GM18517 (cell line): ENCODE results near the gene GOLPH3L.
"Not testable (repeated sequence)": the region's sequence is repeated elsewhere in the genome, so short reads cannot be mapped to it uniquely, and the experiment has no call there.

ENCODE experiments used
- ATAC-seq: cut with Tn5 transposase; IDR thresholded peaks from one replicate; pipeline ENCODE4 v1.9.1; 2021; ENCODE audit warnings: mild to moderate bottlenecking, moderate library complexity; ENCODE audit not compliant: unreplicated experiment

Gene GOLPH3L

DNA sequence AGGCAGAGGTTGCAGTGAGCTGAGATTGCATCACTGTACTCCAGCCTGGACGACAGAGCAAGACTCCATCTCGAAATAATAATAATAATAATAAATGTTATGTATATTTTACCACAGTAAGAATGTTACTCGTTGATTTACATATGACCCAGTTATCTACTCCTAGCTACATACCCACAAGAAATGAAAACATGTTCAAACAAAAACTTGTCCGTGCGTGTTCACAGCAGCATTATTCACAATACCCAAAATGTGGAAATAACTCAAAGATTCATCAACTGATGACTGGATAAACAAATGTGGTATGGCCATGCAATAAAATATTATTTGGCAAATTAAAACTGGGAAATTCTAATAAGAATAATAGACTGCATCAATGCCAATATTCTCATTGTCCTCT, 35.8 kb downstream of the GOLPH3L start:
- no peak for ATAC-seq

DNA sequence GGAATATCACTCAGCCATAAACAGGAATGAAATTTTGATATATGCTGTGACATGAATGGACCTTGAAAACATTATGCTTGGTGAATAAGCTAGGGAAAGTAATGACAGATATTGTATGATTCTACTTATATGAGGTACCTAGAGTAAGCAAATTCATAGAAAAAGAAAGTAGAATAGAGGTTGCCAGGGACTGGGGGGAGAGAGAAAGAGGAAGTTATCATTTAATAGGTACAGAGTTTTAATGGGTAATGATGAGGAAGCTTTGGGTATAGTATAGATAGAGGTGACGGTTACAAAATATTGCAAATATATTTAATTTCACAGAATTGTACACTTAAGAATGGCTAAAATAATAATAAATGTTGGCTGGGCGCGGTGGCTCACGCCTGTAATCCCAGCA, 36.4 kb downstream of the GOLPH3L start:
- ATAC-seq, result no peak

DNA sequence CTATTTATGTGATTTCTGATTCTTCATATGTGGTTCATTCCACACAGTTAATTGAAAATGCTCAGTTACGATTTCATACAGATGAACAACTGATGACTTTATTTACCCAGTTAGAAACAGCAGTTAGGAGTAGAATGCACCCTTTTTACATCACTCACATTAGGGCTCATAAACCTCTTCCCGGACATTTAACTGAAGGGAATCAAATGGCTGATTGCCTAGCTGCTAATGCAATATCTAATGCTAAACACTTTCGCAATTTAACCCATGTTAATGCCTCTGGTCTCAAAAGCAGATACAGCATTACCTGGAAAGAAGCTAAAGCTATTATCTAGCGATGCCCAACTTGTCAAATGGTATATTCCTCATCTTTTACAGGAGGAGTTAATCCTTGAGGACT, 39.9 kb downstream of the GOLPH3L start:
- not testable (repeated sequence) for ATAC-seq

DNA sequence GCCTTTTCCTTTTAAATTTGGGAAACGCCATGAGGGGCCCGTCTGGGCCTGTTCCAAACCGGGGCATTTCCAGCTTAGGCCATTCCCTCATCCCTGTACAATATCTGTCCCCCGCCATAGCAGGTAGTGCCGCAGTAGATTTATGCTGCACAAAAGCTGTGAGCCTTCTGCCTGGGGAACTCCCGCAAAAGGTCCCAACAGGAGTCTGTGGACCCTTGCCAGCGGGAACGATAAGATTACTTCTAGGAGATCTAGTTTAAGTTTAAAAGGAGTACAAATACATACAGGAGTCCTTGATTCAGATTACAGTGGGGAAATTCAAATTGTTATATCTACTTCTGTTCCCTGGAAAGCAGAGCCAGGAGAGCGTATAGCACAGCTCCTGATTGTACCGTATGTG, 42.3 kb downstream of the GOLPH3L start:
- not testable (repeated sequence) for ATAC-seq

DNA sequence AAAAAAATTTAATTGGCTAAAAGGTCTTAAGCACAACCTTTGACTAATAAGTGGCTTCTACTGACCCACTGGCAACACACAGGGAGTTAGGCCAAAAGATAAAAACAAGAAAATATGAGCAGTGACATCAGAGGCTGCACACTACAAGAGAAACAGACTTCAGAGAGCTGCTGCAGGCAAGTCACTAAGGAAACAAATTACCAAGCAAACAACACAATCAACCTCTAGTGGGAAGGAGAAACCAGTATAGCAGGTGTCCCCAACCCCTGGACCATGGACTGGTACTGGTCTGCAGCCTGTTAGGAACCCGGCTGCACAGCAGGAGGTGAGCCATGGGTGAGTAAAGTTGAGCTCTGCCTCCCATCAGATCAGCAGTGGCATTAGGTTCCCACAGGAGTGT, 46.8 kb downstream of the GOLPH3L start:
- no peak for ATAC-seq

DNA sequence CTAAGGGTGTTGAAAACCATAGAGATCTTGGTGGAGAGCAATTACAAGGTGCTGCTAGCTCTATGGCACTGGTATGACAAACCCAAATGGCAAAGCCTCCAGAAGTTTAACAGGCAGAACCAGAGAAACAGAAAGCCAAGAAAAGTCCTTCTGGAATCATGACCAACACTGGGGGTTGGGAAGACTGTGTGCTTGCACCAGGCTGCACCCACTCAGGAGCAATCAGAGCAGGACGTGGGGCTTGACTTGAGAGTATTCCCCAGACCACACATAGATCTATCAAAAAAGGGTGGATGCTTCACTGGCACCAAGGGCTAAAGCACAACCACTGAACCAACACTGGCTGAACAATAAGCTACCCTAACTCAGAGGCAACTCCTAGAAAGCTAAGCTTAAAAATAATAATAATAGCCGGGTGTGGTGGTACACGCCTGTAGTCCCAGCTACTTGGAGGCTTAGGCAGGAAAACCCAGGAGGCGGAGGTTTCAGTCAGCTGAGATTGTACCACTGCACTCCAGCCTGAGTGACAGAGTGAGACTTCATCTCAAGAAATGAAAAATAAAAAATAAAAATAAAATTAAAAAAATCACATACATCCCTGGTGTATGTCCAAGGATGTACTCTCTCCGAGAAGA, 47.4 kb downstream of the GOLPH3L start:
- ATAC-seq, result no peak

DNA sequence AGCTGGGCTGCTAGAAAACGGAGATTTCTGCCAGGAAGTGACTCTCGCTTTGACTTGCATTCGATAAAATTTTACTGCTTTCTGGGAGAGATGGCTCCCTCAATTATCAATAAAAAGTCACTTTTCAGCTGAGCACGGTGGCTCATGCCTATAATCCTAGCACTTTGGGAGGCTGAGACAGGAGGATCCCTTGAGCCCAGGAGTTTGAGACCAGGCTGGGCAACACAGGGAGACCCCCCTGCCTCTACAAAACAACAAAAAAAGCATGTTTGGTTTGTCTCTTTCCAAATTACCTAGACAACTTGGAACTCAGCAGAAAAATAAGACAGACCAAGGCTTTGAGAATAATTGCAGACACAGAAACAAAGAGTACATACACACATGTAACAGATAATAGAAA, 54.7 kb downstream of the GOLPH3L start:
- ATAC-seq, result no peak

DNA sequence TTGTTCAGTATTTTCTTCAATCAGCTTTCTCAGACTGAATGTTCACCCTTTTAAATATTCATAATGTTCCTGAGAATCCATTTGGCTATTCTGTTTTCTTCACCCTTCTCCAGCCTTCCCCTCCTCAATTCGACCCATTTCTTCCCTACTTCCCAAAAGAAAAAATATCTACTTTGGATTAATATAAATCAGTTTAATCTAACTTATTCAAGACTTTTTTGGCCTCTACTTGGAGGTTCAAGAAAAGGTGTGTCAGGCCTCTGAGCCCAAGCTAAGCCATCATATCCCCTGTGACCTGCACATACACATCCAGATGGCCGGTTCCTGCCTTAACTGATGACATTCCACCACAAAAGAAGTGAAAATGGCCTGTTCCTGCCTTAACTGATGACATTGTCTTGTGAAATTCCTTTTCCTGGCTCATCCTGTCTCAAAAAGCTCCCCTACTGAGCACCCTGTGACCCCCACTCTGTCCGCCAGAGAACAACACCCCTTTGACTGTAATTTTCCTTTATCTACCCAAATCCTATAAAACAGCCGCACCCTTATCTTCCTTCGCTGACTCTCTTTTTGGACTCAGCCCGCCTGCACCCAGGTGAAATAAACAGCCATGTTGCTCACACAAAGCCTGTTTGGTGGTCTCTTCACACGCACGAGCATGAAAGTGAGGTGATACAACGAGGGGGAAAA, 55.7 kb downstream of the GOLPH3L start:
- ATAC-seq, result not testable (repeated sequence)

DNA sequence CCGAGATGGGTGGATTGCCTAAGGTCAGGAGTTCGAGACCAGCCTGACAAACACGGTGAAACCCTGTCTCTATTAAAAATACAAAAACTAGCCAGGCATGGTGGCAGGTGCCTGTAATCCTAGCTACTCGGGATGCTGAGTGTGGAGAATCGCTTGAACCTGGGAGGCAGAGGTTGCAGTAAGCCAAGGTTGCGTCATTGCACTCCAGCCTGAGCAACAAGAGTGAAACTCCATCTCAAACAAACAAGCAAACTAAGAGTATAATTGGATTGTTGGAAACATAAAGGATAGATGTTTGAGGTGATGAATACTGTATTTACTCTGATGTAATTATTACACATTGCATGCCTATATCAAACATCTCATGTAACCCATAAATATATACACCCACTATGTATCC, 58.5 kb downstream of the GOLPH3L start:
- not testable (repeated sequence) for ATAC-seq

DNA sequence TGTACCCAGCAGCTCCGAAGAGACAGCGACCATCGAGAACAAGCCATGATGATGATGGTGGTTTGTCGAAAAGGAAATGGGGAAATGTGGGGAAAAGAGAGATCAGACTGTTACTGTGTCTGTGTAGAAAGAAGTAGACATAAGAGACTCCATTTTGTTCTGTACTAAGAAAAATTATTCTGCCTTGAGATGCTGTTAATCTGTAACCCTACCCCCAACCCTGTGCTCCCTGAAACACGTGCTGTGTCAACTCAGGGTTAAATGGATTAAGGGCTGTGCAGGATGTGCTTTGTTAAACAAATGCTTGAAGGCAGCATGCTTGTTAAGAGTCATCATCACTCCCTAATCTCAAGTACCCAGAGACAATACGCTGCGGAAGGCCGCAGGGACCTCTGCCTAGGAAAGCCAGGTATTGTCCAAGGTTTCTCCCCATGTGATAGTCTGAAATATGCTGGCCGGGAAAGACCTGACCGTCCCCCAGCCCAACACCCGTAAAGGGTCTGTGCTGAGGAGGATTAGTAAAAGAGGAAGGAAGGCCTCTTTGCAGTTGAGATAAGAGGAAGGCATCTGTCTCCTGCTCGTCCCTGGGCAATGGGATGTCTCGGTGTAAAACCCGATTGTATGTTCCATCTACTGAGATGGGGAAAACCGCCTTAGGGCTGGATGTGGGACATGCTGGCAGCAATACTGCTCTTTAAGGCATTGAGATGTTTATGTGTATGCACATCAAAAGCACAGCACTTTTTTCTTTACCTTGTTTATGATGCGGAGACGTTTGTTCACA, 61.9 kb downstream of the GOLPH3L start:
- not testable (repeated sequence) for ATAC-seq

DNA sequence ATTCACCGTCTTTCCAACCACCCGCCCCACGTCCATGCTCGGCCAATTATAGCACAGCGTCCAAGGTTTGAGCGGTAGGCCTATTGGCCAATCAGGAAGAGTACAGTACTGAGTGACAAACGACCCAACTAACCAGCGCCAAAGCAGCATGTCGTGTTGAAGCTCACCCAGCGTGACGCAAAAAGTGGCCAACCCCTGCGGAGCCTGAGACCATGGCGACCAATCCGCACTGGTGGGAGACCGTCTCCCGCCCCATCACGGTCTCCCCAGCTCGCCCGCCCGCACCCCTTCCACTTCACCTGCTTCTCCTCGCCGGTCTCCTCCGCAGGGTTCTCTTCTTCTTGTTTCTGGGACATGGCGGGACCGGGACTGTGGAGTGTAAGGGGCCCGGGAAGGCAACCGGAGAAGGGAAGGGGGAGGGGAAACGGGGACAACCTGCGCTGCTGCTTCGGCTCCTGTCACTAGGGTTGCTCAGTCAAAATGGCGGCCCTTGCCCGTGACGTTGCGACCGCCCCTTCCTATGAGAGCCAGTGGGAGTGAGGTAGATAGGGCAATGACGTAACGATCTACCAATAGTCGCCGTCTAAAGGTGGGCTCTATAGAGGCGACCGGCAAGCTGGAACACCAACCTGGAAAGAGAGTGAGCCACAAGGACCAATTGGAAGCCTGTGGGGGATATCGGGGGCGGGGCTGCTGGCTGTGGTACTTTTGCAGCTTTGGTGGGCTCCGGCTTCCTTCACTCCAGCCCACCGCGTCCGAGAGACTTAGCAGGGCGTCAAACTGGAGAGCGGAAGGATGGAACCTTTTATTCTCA, 67.6 kb downstream of the GOLPH3L start, which contains the start of gene ENSA:
TSS of gene ENSA (minus strand) at position 498 of the 814 bp plus-strand sequence. CDS start at position 356, 142 bp downstream.
- ATAC-seq, result peak; percentile 93

DNA sequence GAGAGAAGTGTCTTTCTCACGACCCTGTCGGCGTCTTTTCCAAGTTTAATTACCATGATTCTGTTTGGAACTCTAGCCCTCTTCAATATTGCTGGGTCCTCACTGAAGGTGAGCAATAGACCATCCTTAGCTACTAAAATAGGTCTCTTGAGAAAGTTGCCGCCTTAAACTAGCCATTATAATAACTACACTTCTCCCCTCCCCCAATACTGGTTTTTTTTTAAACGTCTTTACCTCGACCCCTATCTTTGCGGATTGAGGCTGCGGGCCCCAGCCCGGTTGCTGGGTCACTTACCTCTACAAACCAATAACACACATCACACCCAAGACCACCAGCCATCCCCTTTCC, 68.2 kb downstream of the GOLPH3L start:
- ATAC-seq, result no peak

DNA sequence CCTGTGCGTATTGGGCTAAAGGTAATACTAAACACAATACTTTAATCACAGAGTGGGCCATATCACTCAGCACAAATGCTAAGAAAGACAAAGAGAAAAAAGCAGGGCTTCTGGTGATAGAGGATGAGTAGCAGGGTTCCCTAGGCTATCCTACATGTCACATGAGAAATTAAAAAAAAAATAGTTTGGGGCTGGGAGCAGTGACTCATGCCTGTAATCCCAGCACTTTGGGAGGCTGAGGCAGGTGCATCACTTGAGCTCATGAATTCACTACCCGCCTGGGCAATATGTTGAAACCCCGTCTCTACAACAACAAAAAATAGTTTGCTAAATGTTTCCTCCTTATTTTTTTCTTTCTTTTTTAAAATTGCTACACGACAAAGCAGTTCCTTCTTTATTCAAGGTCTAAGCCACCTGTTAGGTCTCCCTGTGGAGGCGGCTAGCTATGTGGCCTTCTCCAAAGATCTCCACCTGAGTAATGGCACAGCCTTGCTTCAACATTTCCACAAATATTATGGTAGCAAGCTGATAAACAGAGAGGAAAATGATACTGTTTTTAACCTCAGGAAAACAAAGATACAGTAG, 69.0 kb downstream of the GOLPH3L start:
- no peak for ATAC-seq

DNA sequence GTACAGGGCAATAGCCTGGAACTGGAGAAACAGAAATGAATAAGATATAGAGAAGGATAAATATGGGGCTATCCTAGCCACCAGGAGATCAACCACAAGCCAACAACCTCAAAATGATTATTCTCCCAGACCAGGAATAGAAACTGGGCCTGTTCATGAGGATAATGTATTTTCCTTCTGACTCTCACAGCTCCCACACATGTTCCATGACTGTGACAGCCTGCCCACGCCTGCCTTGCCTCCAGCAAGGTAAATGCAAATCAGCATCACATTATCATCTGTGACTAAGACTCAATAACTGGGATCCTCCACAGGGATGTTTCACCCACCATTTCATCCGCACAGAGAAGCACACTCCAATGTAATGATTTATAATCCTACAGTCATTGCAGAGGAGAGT, 70.8 kb downstream of the GOLPH3L start:
- ATAC-seq, result no peak

DNA sequence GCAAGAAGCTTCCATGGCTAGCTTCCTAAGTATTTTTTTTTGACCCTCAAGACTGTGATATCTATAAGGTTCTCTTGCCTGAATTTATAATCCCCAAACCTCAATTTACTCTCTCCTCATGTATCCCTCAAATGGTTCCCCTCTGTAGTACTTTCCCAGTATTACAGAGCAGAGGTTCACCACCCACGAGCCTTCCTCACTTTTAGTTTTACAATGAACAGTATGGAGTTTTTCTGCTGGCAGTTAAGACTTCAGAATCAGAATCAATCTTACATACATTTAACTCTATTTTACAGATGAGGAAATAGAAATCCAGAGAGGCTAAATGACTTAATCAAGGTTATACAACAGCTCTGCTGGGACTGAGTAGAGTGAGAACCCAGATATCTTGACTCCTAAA, 72.4 kb downstream of the GOLPH3L start:
- not testable (repeated sequence) for ATAC-seq

DNA sequence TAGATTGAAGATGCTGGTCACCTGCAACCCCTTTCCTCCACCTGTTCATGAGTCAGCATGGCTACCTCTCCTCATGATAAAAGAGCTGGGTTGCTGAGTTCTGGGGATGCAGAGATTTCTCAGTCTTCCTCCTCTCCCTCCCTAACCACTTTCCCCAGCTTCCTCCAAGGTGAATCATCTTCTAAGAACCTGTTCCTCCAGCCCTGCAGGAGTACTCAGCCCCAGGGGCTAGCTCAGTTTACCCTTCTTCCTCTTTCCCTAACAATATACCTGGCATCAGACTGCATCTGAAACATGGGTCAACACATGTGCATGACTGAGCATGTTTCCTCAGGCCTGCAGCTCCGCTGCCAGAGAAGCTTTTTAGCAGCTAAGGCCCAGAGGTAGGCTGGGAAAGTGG, 72.8 kb downstream of the GOLPH3L start:
- not testable (repeated sequence) for ATAC-seq

DNA sequence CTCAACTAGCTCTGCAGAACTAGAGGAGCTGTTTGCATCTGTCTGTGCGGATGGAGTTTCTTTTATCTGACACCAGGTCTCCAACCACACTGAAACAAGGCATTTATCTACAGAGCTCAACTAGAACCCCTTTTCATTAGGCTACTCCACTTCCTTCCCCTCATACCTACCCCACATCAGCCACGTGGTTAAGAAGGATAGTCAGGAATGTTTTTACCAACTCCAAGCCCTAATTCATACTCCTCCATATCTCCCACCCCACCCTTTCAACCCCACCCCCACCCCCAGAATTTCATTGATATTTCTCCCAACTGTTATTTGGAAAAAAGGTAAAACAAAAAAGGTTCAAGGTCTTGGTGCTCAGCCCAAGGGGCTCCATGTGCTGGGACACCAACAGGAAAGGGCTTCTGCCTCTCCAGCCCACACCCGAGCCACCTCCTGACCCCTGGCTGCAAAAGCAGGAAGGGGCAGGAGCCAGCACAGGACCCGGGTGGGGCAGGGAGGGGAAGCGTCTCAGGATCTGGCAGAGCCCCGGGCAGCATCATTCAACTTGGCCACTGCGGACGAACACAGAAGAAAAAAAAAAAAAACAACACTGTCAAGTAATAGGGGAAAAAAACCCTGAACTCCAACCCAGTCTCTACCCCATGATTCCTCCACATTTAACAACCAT, 74.5 kb downstream of the GOLPH3L start:
- no peak for ATAC-seq

DNA sequence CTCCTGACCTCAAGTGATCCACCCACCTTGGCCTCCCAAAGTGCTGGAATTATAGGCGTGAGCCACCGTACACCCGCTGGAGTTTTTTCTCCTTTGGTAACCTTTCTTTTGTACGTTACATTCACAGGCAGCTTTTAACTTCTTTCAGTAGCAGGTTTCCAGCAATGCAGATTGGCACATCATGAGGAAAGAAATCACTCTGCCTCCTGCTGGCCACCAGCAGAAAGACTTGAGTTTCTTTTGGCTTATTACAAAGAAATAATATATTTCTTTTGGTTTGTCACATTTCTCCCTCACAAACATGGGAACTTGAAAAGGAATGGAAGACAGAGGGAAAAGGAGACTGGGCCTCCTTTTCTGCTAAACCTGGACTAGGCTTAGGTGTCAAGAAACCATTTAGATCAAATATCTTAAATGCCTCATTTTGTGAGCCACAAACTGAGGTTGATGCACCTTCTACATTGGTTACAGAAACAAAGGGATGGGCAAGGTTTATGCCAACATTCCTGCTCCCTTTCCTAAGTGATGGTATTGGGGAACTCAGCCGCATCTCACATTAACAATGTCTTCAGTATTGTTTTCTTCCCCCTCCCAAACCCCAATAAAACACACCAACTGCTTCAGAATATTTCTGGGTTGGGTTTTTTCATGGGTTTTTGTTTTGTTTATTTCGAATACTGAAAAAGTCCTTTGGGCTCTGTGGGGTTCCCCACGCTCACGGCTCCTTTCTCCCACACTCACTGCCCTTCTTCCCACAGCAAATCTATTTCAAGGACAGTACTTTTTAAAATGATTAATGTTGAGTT, 75.3 kb downstream of the GOLPH3L start:
- ATAC-seq, result no peak

DNA sequence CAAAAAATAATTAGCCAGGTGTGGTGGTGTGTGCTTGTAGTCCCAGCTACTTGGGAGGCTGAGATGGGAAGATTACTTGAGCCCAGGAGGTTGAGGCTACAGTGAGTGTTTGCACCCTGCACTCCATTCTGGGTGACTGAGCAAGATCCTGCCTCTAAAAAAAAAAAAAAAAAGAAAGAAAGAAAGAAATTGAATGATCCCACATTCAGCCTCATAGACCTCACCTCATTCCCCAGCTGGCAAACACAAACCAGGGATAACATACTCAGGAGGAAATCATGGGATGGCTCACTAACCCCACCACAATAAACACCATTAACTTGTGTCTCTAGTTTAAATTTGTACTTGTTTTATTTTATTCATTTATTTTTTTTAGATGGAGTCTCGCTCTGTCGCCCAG, 76.0 kb downstream of the GOLPH3L start:
- no peak for ATAC-seq
